Inferior parietal cortex (tissue), 1 donor: Measurements from ENCODE around the gene PACS1.

Experiments
- DNase-seq: peaks from one replicate; pipeline ENCODE4 v3.0.0-alpha.2; 2016; ENCODE audit errors: extremely low spot score

Gene PACS1

DNA sequence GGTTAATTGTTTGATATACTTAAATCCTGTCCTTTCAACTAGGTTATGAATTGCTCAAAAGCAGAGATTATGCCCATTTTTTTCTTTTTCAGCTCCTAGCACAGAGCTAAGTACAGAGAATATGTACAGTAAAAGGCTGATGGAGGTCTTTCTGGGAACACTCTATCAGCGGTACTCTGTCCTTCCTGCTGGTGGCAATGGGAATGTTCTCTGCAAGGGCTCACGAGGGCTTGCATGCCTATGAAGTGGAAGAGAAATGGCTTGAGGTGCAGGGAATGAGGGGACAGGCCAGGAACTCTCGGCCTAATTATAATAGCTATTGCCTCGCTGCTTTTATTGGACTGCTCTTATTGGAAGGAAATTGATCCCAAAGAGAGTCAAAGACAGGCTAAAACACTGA, 114.7 kb downstream of the PACS1 start:
- no peak for DNase-seq

DNA sequence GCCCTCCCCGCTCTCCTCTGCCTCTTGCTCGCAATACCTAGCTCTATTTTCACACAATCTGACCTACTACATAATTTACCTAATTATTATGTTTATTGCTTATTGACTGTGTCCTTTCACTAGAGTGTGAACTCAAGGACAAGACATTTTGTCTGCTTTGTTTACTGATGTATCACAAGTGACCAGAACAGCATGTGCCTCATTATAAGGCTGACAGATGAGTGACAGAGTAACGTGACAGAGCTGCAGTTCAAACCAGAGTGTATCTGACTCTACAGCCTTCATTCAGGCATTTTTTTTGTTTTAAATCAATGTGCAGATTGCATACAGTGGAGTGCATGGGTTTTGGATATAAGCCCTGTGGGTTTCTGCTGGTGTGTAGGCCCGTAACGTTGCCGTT, 116.4 kb downstream of the PACS1 start:
- no peak for DNase-seq

DNA sequence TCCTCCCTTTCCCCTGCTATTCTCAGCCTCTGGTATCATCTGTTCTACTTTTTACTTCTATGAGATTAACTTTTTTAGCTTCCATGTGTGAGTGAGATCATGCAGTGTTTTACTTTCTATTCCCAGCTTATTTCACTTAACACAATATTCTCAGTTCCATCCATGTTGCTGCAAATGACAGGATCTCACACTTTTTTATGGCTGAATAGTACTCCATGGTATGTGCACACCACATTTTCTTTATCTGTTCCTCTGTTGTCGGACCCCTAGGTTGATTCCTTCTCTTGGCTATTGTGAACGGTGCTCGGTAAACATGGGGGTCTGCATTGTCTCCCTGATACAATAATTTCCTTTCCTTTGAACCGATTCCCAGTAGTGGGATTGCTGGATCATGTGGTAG, 117.4 kb downstream of the PACS1 start:
- no peak for DNase-seq

DNA sequence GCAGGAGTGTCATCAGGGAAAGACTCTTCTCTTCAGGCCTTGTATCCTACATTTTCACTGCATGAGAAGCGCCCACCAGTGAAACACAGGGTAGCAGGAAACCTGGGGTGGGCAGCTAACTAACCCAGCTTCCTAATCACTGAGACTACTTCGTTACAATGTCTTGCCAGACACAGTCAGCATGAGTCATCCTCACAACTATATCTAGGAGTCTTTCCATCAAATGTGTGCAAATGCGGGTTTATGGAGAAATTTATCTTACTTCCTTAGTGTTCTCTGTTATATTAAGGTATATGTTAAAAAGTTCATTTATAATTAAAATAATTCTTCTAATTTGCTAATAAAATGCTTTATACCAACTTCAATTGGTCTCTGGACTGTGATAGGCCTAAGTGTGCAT, 118.5 kb downstream of the PACS1 start:
- DNase-seq, result no peak

DNA sequence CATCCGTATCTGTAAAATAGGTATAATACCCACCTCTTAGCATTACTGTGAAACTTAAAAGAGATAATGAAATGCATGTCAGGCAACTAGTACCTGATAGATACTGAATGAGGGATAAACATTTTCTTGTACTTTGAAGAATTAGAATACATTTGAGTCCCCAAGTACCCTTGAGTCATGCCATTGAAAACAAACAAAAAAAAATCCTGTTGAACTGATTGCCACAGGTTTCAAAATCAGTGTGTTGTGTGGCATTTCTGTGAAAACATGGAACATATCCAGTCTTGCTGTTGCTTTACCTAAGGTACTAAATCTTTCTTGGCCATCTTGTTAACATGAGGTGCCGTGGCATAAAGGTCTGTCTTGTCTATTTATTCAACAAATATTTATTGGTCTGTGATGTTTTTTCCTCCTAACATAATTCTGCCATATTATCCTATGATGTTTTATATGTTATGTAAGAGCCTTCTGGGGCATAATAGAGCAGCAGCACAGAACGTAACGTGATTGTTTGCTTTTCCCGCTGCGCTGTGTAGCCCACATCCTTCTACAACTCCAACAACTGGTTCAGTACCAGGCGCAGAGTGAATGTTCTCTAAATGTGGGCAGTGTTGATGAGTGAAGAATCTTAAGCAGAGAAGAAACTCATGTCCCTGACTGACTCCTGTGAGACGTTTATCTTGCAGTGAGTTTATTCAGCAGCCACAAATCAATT, 119.1 kb downstream of the PACS1 start:
- DNase-seq, result peak; percentile 39

DNA sequence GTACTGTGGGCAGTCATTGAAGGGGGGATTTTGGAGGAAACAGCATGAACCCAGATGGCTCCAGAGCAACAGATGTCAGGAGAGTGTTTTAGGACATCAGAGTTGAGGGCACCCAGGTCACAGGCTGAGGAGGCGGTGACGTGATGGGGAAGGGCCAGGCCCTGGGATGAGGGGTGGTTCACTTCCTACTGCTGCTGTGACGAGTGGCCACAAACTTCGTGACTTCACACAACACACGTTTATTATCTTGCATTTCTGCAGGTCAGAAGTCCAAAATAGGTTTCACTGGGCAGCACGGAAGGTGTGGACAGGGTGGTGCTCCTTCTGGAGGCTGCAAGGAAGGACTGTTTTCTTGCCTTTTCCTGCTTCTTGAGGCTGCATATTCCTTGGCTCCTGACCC, 120.7 kb downstream of the PACS1 start:
- DNase-seq, result no peak

DNA sequence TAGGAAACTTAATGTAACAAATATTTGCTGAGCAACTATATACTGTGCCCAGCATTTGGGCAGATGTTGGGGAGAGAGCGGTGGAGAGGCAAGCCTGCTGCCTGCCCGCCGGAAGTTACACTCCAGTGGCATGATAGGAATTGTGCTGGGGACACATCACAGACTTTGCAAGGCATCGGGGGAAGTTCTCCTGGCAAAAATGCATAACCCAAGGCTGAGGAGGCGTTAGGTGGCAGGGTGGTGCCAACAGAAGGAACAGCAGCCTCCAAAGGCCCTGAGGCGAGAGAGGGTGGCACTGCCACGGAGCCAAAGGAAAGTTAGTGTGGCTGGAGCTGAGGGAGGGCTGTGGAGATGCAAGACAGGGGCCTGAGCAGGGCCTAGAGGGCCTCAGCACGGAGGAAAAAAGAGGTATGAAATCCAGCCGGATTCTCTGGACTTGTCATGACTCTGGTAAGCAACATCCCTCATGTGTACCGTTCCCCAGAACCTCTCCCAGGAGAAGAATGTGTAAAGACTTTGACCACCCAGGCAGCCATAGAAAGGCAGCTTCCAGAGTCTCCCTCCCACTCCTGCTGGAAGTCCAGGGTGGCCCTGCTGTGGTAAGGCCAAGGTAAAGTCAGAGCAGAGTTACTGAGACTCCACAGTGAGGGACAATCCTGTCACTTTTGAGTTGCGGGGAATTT, 122.2 kb downstream of the PACS1 start:
- no peak for DNase-seq

DNA sequence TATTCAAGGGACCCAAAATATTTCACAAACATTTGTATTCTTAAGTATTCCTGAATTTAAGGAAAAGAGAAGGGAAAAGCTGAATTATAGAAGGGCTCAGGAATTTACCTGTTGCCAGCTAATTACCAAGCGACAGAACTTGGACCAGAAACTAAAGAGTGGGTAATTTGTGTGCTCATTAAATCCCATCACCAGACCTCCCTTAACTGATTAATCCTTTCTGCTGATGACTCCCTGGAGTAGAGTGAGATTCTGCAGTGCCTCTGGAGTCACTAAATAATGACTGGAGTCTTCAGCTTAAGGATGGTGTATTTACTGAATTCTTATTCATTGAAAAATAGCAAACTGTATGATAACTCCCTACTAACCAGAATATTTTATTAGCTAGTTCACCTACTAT, 124.3 kb downstream of the PACS1 start:
- DNase-seq, result no peak

DNA sequence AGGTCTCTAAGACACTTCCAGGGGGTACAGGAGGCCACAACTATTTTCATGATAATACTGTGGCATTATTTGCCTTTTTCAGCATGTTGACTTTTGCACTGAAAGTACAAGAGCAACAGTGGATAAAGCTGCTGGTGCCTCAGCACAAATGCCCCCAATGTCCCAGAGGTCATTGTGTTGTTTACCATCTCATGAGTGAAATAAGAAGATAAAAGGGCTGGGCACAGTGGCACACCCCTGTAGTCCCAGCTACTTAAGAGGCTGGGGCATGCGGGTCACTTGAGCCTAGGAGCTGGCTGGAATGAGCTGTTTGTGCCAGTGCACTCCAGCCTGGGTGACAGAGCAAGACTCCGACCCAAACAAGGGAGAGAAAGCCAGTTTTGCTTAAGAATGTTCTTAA, 125.8 kb downstream of the PACS1 start:
- DNase-seq, result no peak

DNA sequence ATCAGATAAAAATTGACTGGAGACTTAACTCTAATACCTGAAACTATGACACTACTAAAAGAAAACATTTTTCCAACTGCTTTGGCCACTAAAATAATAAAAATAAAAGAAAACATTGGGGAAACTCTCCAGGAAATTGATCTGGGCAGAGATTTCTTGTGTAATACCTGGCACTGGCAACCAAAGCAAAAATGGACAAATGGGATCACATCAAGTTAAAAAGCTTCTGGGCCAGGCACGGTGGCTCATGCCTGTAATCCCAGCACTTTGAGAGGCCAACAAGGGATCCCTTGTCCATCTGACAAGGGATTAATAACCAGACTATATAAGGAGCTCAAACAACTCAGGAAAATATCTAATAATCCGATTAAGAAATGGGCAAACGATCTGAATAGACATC, 133.8 kb downstream of the PACS1 start:
- no peak for DNase-seq

DNA sequence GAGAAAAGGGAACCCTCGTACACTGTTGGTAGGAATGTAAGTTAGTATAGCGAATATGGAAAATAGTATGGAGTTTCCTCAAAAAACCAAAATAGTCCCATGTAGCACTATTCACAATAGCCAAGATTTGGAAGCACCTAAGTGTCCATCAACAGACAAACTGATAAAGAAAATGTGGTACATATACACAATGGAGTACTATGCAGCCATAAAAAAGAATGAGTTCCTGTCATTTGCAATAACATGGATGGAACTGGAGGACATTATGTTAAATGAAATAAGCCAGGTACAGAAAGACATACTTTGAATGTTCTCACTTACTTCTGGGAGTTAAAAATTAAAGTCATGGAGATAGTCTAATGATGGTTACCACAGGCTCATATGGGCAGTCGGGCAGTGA, 134.3 kb downstream of the PACS1 start:
- DNase-seq, result no peak

DNA sequence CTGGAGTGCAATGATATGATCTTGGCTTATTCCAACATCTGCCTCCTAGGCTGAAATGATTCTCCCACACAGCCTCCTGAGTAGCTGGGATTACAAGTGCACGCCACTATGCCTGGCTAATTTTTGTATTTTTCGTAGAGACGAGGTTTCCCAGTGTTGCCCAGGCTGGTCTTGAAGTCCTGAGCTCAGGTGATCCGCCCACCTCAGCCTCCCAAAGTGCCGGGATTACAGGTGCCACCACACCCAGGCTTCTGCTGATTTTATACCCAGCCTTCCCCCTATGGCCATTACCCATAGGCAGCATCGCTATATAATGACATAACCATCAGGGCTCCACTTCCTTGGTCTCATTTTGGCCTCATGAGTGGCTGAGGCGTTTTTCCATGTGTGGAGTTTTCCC, 137.7 kb downstream of the PACS1 start:
- DNase-seq, result no peak

DNA sequence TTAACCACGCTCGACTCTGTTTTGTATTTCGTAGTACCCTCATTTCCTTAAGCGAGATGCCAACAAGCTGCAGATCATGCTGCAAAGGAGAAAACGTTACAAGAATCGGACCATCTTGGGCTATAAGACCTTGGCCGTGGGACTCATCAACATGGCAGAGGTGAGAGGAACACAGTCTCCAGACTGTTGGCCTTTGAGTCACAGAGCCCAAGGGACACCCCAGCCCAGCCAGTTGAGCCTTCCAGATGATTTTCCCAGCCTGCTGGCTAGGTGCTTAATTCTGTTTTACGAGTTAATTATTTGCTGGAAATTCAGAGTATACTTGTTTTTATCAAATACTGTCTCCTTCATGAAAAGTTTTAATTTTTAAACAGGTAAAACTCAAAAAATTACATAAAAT, 141.0 kb downstream of the PACS1 start:
- DNase-seq, result no peak

DNA sequence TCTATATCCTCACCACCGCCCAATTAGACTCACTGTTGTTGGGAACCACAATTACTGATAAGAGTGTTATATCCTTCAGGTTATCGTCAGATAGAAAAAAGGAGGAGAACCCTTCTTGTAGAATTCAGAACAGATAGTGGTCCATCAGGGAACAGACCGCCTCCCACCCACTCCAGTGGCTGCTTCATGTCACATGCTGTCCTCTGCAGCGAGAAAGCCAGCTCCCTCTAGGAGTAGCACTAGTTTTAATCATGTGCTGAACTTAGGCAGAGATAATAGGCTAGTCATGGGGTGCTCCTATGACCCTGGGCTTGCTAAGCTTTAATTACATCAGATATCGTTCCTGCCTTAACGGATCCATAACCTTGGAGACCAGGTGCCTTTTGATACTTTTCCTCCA, 146.8 kb downstream of the PACS1 start:
- DNase-seq, result no peak

DNA sequence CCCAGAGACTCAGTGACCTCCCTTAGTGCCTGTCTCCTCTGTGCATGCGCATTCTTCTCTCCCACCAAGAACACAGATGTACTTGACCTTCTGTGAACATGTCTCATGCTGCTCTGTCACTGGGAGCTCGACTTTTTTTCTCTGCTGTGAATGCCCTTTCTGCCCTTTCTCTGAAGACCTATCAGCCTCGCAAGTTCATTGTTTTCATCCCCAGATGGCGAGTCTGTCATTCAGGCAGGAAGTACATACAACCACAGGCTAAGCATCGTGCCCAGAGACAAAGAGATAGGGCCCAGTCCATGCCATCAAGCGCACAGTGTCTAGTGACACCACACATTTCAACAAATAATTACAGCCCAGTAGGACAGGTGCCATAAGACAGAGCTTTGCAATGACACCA, 148.0 kb downstream of the PACS1 start:
- no peak for DNase-seq

DNA sequence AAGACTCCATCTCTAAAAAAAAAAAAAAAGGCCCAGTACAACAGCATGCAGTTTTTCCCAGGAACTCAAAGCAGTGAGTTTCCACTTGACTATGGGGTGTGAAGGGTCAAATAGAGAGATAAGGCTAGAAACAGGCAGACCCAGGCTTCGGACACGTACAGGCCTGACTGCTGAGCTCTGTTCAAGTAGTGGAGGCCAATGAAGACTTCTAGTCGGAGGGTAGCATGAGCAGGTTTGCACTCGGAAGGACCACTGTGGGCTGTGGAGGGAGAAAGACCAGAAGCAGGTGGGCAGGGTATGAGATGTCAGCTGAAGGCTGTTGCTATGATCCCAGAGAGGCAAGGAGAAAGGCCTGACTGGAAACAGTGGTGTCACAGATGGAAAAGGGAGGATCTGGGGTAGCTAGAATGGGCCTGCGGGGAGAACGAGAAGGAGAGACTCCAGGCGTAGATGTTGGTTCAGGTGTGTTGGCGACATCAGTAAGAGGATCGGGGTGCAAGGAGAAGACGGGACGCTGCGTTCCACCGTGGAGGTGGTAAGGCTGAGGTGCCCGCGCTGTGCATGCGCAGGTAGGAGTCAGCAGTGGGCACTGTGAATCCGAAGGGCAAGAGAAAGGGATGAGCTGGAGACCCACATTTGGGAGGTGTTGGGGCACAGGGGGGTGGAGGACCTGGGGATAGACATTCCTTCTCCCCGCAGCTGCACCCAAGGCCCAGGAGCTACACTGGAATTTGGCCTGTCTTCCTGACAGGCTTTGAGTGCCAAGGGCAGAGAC, 149.0 kb downstream of the PACS1 start:
- no peak for DNase-seq

DNA sequence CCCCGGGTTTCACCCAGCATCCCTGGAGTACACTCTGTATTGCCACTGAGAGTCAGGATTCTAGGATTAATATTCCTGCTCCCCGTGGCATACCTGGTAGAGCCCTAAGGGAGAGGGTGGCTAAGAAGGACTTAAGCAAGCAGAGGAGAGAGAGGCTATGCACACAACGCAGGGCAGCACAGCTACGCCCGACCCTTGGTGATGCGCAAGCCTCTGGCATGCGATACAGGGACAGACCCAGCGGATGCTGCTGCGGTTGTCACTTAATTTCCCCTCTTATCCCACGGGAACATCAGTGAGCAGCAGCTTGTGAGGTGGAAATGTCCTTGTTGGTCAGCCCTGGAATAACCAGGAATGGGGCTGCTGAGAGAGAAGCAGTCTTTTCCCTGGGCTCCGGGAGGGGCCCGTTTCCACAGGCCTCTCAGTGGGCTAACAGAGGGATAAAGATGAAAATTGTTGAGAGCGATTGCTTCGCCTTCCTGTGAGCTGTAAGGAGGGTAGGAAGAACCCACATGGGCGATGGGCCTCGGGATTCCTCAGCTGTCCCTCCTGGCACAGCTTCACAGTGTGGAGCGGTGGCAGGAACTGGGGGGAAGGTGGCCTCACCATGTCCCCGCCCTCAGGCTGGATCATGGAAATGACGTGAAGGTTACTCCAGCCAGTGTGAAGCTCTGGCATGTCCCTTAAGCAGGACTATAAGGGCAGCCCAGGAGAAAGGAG, 149.9 kb downstream of the PACS1 start:
- DNase-seq, result no peak

DNA sequence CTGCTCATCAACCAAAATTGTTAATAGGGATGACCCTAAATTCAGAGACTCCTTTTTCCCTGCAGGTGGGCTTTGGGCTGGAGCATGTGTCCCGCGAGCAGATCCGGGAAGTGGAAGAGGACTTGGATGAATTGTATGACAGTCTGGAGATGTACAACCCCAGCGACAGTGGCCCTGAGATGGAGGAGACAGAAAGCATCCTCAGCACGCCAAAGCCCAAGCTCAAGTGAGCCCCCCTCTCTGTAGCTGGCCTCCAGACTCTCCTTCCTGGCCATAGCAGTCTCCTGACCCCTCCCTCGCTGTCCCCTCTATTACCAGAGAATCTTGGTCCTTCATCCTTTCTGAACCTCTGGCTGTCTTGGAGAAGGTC, 150.5 kb downstream of the PACS1 start:
- no peak for DNase-seq

DNA sequence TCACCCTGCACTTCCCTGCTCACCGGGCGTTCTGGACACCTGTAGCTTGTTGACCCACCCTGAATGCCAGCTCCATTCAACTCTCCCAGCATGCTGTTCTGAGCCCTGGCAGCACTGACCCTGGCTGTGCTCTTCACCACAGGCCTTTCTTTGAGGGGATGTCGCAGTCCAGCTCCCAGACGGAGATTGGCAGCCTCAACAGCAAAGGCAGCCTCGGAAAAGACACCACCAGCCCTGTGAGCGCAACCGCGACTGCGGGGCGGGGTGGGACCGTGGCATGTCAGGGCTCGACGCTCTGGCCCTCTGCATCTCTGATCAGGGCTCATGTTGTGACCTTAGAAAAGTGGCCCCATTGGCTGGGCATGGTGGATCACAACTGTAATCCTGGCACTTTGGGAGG, 150.9 kb downstream of the PACS1 start:
- no peak for DNase-seq

DNA sequence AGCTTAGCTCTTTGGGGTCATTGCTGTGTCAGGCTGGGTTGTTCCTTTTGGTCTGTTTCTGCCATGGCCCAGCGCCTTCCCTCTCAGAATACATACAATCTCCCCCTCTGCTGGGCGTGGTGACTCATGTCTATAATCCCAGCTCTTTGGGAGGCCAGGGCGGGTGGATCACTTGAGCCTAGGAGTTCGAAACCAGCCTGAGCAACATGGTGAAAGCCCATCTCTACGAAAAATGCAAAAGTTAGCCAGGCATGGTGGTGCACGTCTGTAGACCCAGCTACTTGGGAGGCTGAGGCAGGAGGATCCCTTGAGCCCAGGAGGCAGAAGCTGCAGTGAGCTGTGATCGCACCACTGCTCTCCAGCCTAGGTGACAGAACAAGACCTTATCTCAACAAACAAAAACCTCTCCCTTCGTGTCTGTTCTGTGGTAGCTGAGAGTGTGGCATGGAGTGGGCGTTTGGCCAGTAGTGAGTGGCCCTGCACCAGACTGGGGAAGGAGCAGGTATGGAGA, 151.7 kb downstream of the PACS1 start:
- no peak for DNase-seq

DNA sequence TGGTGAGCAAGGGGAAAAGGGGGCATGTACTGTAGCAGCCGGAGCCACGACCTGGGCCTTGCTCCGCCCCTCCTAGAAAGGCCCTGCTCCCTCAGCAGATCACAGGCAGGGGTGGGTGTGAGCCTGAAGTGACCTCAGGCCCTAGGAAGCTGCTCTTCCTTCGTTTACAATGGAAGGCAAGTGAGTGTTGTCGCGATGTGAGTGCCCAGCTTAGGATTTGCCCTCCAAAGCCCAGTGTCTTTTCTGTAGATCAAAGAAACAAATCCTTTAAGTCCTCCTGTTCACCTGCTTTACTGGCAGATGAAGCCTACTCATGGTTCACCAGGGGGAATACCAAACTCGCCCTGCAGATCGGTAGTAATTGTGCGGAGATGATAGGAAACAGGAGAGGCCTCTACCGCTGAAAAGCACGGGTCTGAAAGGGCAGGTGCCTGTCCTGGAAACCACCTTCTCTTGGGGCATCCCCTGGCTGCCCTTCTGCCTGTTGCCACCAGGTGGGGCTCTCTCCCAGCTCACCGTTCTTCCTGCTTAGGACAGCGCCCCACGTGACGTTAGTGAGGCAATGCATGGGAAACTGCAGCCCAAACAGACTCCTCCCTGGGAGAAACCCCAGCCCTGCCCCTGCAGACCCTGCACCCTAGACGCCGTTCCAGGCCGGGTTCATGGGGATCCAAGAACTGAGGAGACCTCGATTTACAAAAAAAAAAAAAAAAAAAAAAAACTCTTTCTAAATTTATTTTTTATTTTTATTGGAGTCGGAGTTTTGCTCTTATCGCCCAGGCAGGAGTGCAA, 152.5 kb downstream of the PACS1 start:
- DNase-seq, result peak; percentile 92
